Ishikawa (cell line): Measurements from ENCODE around the gene MESD.

ENCODE experiments used
- CREB1 ChIP-seq: IDR thresholded peaks from 2 replicates; pipeline ENCODE4 v1.6.1; 2012; ENCODE audit warnings: low read depth
- EGR1 ChIP-seq: IDR thresholded peaks from 2 replicates; pipeline ENCODE4 v1.6.1; 2012
- EP300 ChIP-seq: IDR thresholded peaks from 2 replicates; pipeline ENCODE4 v1.6.1; 2012; ENCODE audit warnings: borderline replicate concordance
- FOXM1 ChIP-seq: IDR thresholded peaks from 2 replicates; pipeline ENCODE4 v1.6.1; 2012; ENCODE audit warnings: low read depth, borderline replicate concordance
- RAD21 ChIP-seq: IDR thresholded peaks from 2 replicates; pipeline ENCODE4 v1.6.1; 2012; ENCODE audit warnings: low read depth
- TAF1 ChIP-seq: IDR thresholded peaks from 2 replicates; pipeline ENCODE4 v1.6.1; 2012; ENCODE audit warnings: low read depth, mild to moderate bottlenecking
- TCF12 ChIP-seq: IDR thresholded peaks from 2 replicates; pipeline ENCODE4 v1.6.1; 2012; ENCODE audit warnings: low read depth
- TEAD4 ChIP-seq: IDR thresholded peaks from 2 replicates; pipeline ENCODE4 v1.6.1; 2012
- ZBTB7A ChIP-seq: IDR thresholded peaks from 2 replicates; pipeline ENCODE4 v1.6.1; 2012; ENCODE audit warnings: low read depth
- TF ChIP-seq, protein P1 (sequence below): IDR thresholded peaks from 2 replicates; pipeline ENCODE4 v1.6.1; 2012; ENCODE audit warnings: low read depth, mild to moderate bottlenecking
- TF ChIP-seq, protein P2 (sequence below): IDR thresholded peaks from 2 replicates; pipeline ENCODE4 v1.6.1; 2012

DNA sequence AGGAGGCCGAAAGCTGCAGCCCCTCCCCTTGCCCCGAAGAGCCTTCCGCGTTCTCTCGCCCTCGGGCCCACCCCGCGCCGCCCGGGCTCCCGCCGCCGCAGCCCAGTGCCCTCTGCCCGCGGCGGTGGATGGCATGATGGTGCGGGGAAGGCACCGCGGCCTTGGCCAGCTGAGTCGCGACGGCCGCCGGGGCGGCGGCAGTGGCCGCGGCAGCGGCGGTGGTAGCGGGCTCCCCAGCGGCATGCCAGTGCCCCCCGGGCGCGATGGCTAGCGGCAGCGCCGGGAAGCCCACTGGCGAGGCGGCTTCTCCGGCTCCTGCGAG is 12.4 kb upstream of the MESD start:
- TF ChIP-seq TAF1: no peak
- TF ChIP-seq FOXM1: no peak
- no peak for TF ChIP-seq RAD21
- no peak for TF ChIP-seq CREB1
- no peak for TF ChIP-seq EP300
- TF ChIP-seq, protein P1, sequence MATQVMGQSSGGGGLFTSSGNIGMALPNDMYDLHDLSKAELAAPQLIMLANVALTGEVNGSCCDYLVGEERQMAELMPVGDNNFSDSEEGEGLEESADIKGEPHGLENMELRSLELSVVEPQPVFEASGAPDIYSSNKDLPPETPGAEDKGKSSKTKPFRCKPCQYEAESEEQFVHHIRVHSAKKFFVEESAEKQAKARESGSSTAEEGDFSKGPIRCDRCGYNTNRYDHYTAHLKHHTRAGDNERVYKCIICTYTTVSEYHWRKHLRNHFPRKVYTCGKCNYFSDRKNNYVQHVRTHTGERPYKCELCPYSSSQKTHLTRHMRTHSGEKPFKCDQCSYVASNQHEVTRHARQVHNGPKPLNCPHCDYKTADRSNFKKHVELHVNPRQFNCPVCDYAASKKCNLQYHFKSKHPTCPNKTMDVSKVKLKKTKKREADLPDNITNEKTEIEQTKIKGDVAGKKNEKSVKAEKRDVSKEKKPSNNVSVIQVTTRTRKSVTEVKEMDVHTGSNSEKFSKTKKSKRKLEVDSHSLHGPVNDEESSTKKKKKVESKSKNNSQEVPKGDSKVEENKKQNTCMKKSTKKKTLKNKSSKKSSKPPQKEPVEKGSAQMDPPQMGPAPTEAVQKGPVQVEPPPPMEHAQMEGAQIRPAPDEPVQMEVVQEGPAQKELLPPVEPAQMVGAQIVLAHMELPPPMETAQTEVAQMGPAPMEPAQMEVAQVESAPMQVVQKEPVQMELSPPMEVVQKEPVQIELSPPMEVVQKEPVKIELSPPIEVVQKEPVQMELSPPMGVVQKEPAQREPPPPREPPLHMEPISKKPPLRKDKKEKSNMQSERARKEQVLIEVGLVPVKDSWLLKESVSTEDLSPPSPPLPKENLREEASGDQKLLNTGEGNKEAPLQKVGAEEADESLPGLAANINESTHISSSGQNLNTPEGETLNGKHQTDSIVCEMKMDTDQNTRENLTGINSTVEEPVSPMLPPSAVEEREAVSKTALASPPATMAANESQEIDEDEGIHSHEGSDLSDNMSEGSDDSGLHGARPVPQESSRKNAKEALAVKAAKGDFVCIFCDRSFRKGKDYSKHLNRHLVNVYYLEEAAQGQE: no peak
- TF ChIP-seq TEAD4: no peak
- TF ChIP-seq, protein P2, sequence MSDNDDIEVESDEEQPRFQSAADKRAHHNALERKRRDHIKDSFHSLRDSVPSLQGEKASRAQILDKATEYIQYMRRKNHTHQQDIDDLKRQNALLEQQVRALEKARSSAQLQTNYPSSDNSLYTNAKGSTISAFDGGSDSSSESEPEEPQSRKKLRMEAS: no peak
- TF ChIP-seq EGR1: no peak
- no peak for TF ChIP-seq ZBTB7A
- TF ChIP-seq TCF12: no peak
